ENCODE data around the gene SDC3. TPM values are rescaled to one million over a fixed set of nuclear protein-coding genes. Genes with fewer than 3 reads are reported as not detected.

Gene SDC3
- total and polyA plus RNA-seq, 4 donors, result 21.2 to 41.8 (median 23.7) TPM

- Histone ChIP-seq H3K9ac (ENCODE audit: insufficient read depth in 1 of 2, low read length in 2 of 2) (no peak overlapping the region), H3K27me3 (ENCODE audit: control insufficient read depth in 3 of 3, insufficient read depth in 3 of 3, low read length in 2 of 3) (no peaks in the 10 kb centered on the region), H3K9me3 (ENCODE audit: control insufficient read depth in 4 of 4, insufficient read depth in 3 of 4, low read length in 3 of 4) (no peaks in the 10 kb centered on the region), H3K4me1 (ENCODE audit: control insufficient read depth in 5 of 5, insufficient read depth in 5 of 5, low read length in 5 of 5) (peaks cover 2 to 32% (median 11%) of the 10 kb centered on the region in 5 donors), H3K4me3 (no peak overlapping the region), H3K27ac (ENCODE audit: low read depth in 1 of 2, low read length in 1 of 2) (no peak overlapping the region), H3K36me3 (ENCODE audit: control insufficient read depth in 4 of 4, insufficient read depth in 4 of 4, low read length in 4 of 4) (peaks cover 0 to 2% (median 0%) of the 10 kb centered on the region in 4 donors)
- 85 to 88% methylated on average over 5 of the region's 5 CpGs for WGBS, 2 donors
- DNase-seq (no peak), ATAC-seq (ENCODE audit: insufficient read depth, low FRiP score) (no peak)
- TF ChIP-seq CTCF (IDR thresholded peaks at IDR 0.05; ENCODE audit: control extremely low read depth, extremely low read depth), result no peak
Observed at GRCh38 chr1:30891227-30891552, 17.4 kb downstream of the SDC3 start.

- Histone ChIP-seq H3K27me3 (ENCODE audit: control insufficient read depth in 3 of 3, insufficient read depth in 3 of 3, low read length in 2 of 3) (no peaks in the 10 kb centered on the region), H3K27ac (ENCODE audit: low read depth in 1 of 2, low read length in 1 of 2) (no peak overlapping the region), H3K36me3 (ENCODE audit: control insufficient read depth in 4 of 4, insufficient read depth in 4 of 4, low read length in 4 of 4) (peaks cover 0 to 2% (median 0%) of the 10 kb centered on the region in 4 donors), H3K9ac (ENCODE audit: insufficient read depth in 1 of 2, low read length in 2 of 2) (no peak overlapping the region), H3K4me1 (ENCODE audit: control insufficient read depth in 5 of 5, insufficient read depth in 5 of 5, low read length in 5 of 5) (peaks cover 0 to 34% (median 11%) of the 10 kb centered on the region in 5 donors), H3K4me3 (no peak overlapping the region), H3K9me3 (ENCODE audit: control insufficient read depth in 4 of 4, insufficient read depth in 3 of 4, low read length in 3 of 4) (no peaks in the 10 kb centered on the region)
- no peak for TF ChIP-seq CTCF (IDR thresholded peaks at IDR 0.05; ENCODE audit: control extremely low read depth, extremely low read depth)
- no peak for DNase-seq
- ATAC-seq (ENCODE audit: insufficient read depth, low FRiP score), result no peak
- 71 to 75% methylated on average over 10 of the region's 10 CpGs for WGBS, 2 donors
Observed at GRCh38 chr1:30890502-30891226, 17.9 kb downstream of the SDC3 start.

- Histone ChIP-seq H3K36me3 (ENCODE audit: control insufficient read depth in 4 of 4, insufficient read depth in 4 of 4, low read length in 4 of 4) (peaks cover 0 to 2% (median 0%) of the 10 kb centered on the region in 4 donors), H3K27me3 (ENCODE audit: control insufficient read depth in 3 of 3, insufficient read depth in 3 of 3, low read length in 2 of 3) (no peaks in the 10 kb centered on the region), H3K4me3 (no peak overlapping the region), H3K4me1 (ENCODE audit: control insufficient read depth in 5 of 5, insufficient read depth in 5 of 5, low read length in 5 of 5) (peaks cover 0 to 32% (median 11%) of the 10 kb centered on the region in 5 donors), H3K9me3 (ENCODE audit: control insufficient read depth in 4 of 4, insufficient read depth in 3 of 4, low read length in 3 of 4) (no peaks in the 10 kb centered on the region), H3K27ac (ENCODE audit: low read depth in 1 of 2, low read length in 1 of 2) (no peak overlapping the region), H3K9ac (ENCODE audit: insufficient read depth in 1 of 2, low read length in 2 of 2) (no peak overlapping the region)
- no peak for TF ChIP-seq CTCF (IDR thresholded peaks at IDR 0.05; ENCODE audit: control extremely low read depth, extremely low read depth)
- no peak for ATAC-seq (ENCODE audit: insufficient read depth, low FRiP score)
- DNase-seq, result no peak
- WGBS, 2 donors, result 91 to 93% methylated on average over 5 of the region's 5 CpGs
Observed at GRCh38 chr1:30889511-30889910, 19.0 kb downstream of the SDC3 start.

Data from lung (tissue), 12 donors.